Measurements from ENCODE around the gene ARHGEF28.

Gene ARHGEF28

DNA sequence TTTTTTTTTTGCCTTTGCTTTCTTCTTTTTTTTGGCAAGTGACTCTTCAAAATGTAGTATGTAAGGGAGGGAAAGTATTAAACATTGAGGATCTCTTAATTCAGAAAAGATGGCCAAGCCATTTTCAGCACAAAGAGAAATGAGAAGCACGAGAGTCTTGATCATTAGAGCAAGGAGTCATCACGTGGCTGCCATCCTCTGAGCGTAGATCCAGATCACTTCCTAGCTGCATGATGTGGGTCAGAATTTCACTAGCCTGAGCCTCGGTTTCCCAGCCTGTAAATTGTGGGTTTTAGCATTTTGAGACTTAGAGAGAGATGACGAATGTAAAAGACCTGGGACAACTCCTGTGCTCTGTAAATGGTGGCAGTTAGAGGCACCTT lies 312.9 kb downstream of the ARHGEF28 start:
- TF ChIP-seq, protein P1, sequence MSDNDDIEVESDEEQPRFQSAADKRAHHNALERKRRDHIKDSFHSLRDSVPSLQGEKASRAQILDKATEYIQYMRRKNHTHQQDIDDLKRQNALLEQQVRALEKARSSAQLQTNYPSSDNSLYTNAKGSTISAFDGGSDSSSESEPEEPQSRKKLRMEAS (IDR thresholded peaks at IDR 0.05; ENCODE audit: low read depth, low read length) = no peak
- TF ChIP-seq POLR2A (IDR thresholded peaks at IDR 0.05; ENCODE audit: extremely low read depth, insufficient read length) (no peak), MYC (IDR thresholded peaks at IDR 0.05; ENCODE audit: low read depth, low read length) (no peak)
- TF ChIP-seq, protein P2, sequence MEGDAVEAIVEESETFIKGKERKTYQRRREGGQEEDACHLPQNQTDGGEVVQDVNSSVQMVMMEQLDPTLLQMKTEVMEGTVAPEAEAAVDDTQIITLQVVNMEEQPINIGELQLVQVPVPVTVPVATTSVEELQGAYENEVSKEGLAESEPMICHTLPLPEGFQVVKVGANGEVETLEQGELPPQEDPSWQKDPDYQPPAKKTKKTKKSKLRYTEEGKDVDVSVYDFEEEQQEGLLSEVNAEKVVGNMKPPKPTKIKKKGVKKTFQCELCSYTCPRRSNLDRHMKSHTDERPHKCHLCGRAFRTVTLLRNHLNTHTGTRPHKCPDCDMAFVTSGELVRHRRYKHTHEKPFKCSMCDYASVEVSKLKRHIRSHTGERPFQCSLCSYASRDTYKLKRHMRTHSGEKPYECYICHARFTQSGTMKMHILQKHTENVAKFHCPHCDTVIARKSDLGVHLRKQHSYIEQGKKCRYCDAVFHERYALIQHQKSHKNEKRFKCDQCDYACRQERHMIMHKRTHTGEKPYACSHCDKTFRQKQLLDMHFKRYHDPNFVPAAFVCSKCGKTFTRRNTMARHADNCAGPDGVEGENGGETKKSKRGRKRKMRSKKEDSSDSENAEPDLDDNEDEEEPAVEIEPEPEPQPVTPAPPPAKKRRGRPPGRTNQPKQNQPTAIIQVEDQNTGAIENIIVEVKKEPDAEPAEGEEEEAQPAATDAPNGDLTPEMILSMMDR (IDR thresholded peaks at IDR 0.05; ENCODE audit: low read depth, low read length) = no peak
- no peak for DNase-seq (ENCODE audit: low read depth)
- H3K4me3 ChIP-seq (ENCODE audit: low read depth, low read length) = no peak overlapping the region

DNA sequence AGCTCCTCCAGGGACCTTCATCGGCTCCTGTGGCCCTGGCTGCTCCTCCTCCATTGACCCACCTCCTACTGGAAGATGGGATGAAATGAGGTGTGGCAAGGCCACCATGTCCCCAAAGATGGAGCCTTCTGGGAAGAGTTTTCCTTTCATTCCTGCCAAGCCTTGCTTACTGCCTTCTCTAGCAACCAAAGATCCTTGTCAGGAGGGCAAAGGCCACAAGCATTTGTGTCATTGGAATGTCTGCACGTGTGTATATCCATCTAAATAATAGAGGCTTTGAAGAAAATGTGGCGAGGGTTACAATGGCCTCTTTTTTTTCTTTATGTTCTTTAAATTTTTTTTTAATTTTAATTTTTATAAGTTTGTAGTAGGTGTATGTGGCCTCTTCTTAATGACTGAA lies 313.6 kb downstream of the ARHGEF28 start:
- H3K4me3 ChIP-seq (ENCODE audit: low read depth, low read length) = no peak overlapping the region
- DNase-seq (ENCODE audit: low read depth) = no peak
- TF ChIP-seq, protein P1 (IDR thresholded peaks at IDR 0.05; ENCODE audit: low read depth, low read length) = no peak
- TF ChIP-seq POLR2A (IDR thresholded peaks at IDR 0.05; ENCODE audit: extremely low read depth, insufficient read length) = no peak
- TF ChIP-seq MYC (IDR thresholded peaks at IDR 0.05; ENCODE audit: low read depth, low read length) = no peak
- TF ChIP-seq, protein P2 (IDR thresholded peaks at IDR 0.05; ENCODE audit: low read depth, low read length) = no peak

DNA sequence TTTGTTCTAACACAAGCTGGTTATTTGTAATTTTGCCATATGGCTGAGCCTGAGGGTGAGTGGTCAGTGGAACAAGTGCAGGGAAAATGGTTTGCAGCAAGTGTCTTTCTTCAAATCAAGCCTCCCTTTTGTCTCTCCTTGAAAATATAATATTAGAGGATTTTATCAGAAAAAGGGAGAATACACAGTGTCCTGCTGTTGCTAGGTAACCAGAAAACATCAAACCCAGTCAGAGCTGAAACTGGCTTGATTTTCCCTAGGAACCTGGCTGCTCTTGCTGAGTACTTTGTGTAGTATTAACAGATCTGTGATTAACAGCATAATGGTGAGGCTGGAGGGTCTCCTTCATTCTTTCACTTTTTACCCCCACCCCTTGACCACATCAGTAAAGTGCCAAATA lies 314.0 kb downstream of the ARHGEF28 start:
- no peak overlapping the region for H3K4me3 ChIP-seq (ENCODE audit: low read depth, low read length)
- TF ChIP-seq MYC (IDR thresholded peaks at IDR 0.05; ENCODE audit: low read depth, low read length) (no peak), POLR2A (IDR thresholded peaks at IDR 0.05; ENCODE audit: extremely low read depth, insufficient read length) (no peak)
- TF ChIP-seq, protein P1 (IDR thresholded peaks at IDR 0.05; ENCODE audit: low read depth, low read length) = no peak
- TF ChIP-seq, protein P2 (IDR thresholded peaks at IDR 0.05; ENCODE audit: low read depth, low read length) = no peak
- no peak for DNase-seq (ENCODE audit: low read depth)

DNA sequence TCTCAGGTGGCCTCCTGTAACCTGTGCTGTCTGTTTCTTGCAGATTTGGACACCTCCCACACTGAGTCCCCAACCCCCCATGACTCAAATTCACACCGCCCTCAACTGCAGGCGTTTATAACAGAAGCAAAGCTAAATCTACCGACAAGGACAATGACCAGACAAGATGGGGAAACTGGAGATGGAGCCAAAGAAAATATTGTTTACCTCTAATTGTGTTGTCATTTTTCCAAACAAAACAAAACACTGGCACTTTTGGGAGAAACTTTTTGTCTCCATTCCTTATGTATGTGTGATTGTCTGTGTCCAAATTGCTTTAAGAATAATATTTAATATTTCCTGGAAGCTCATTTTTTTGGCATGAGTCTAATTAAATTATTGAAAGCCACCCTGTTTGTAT lies 314.8 kb downstream of the ARHGEF28 start:
- no peak overlapping the region for H3K4me3 ChIP-seq (ENCODE audit: low read depth, low read length)
- DNase-seq (ENCODE audit: low read depth) = no peak
- TF ChIP-seq POLR2A (IDR thresholded peaks at IDR 0.05; ENCODE audit: extremely low read depth, insufficient read length) (no peak), MYC (IDR thresholded peaks at IDR 0.05; ENCODE audit: low read depth, low read length) (no peak)
- TF ChIP-seq, protein P2 (IDR thresholded peaks at IDR 0.05; ENCODE audit: low read depth, low read length) = no peak
- TF ChIP-seq, protein P1 (IDR thresholded peaks at IDR 0.05; ENCODE audit: low read depth, low read length) = no peak

DNA sequence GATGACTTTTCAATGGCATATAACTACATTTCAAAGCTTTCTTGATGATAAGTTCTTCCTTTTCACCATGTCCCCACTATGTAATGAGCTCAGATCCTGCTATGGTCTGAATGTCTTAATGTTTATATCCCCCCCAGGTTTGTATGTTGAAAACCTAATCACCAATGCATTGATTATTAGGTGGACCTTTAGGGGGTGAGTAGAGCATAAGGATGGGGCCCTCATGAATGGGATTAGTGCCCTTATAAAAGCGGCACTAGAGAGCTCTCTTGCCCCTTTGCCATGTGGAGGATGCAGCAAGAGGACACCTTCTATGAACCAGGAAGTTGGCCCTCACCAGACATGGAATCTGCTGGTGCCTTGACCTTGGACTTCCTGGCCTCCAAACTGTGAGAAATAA lies 316.8 kb downstream of the ARHGEF28 start:
- no peak overlapping the region for H3K4me3 ChIP-seq (ENCODE audit: low read depth, low read length)
- DNase-seq (ENCODE audit: low read depth) = no peak
- no peak for TF ChIP-seq MYC (IDR thresholded peaks at IDR 0.05; ENCODE audit: low read depth, low read length)
- TF ChIP-seq, protein P2 (IDR thresholded peaks at IDR 0.05; ENCODE audit: low read depth, low read length) = no peak

DNA sequence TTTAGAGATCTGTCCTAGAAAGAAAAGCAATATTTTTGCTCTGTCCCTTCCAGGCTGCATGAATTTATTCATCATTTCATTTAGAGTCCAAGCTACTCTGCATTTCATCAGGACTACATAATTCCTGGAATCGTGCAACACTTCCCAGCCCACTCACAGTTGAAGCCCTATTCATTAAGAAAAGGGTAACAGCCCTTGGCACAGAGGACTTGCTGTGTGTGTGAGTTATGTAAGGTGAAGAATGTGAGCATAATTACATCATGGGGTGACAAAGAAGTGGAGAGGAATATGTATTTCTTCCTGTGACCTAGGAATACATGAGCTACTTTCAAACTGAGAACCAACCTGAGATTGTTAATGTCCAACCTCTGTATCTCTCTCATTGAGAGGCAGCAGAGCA lies 317.4 kb downstream of the ARHGEF28 start:
- no peak overlapping the region for H3K4me3 ChIP-seq (ENCODE audit: low read depth, low read length)
- TF ChIP-seq, protein P2 (IDR thresholded peaks at IDR 0.05; ENCODE audit: low read depth, low read length) = no peak
- TF ChIP-seq MYC (IDR thresholded peaks at IDR 0.05; ENCODE audit: low read depth, low read length) (no peak), POLR2A (IDR thresholded peaks at IDR 0.05; ENCODE audit: extremely low read depth, insufficient read length) (no peak)
- TF ChIP-seq, protein P1 (IDR thresholded peaks at IDR 0.05; ENCODE audit: low read depth, low read length) = no peak
- no peak for DNase-seq (ENCODE audit: low read depth)

Measured in NB4 (cell line).